ENCODE measurements around the gene TMEM30B.
A peak's percentile ranks its signal among the peaks of the same experiment; 100 is the strongest.

GRCh38 chr14:61269321-61270083, 11.6 kb downstream of the TMEM30B start:
- TF ChIP-seq, protein P1, sequence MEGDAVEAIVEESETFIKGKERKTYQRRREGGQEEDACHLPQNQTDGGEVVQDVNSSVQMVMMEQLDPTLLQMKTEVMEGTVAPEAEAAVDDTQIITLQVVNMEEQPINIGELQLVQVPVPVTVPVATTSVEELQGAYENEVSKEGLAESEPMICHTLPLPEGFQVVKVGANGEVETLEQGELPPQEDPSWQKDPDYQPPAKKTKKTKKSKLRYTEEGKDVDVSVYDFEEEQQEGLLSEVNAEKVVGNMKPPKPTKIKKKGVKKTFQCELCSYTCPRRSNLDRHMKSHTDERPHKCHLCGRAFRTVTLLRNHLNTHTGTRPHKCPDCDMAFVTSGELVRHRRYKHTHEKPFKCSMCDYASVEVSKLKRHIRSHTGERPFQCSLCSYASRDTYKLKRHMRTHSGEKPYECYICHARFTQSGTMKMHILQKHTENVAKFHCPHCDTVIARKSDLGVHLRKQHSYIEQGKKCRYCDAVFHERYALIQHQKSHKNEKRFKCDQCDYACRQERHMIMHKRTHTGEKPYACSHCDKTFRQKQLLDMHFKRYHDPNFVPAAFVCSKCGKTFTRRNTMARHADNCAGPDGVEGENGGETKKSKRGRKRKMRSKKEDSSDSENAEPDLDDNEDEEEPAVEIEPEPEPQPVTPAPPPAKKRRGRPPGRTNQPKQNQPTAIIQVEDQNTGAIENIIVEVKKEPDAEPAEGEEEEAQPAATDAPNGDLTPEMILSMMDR (IDR thresholded peaks at IDR 0.05; ENCODE audit: insufficient read depth, low read depth, low read length): peak; percentile 82
- TF ChIP-seq EZH2 (IDR thresholded peaks at IDR 0.05; ENCODE audit: insufficient read depth, low read length): no peak
